ENCODE data around the gene TMEM192.
A peak's percentile ranks its signal among the peaks of the same experiment; 100 is the strongest.
"Not testable (repeated sequence)": the region's sequence is repeated elsewhere in the genome, so short reads cannot be mapped to it uniquely, and the experiment has no call there.

Gene TMEM192

DNA sequence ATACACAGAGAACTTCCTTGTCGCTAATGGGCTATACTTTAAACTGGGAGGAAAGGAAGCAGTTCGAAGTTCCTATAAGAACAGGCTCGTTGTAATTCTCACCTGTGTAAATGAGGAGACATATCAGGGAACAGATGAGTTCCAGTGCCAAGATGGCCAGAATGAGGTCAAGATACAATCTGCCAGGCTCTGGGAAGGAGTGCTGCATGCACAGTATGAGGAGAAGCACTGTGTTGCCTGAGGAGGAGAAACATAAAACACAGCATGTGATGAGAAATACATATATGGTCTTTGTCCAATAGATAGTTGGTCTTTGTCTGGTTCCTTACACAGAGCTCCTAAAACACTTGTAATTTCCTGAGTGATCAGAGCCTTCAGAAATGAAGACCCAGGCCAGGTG lies 24.3 kb downstream of the TMEM192 start:
- no peak for DNase-seq

DNA sequence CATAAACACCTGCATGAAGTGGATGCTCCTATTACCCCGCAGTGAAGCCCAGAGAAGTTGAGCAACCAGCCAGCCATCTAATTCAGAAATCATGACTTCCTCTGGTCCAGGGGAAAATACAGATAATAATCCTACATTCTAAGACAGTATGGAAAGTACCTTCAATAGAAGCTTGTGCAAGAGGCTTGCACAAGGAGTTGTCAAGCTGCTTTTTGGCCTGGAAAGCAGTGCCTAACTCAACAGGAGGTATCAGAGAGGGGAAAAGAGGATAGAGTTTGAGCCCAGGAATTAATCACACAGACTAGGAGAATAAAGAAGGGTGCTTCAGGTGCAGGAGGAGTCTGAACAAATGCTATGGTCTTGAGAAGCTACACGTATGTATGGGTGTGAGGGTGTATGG lies 26.7 kb downstream of the TMEM192 start:
- DNase-seq: no peak

DNA sequence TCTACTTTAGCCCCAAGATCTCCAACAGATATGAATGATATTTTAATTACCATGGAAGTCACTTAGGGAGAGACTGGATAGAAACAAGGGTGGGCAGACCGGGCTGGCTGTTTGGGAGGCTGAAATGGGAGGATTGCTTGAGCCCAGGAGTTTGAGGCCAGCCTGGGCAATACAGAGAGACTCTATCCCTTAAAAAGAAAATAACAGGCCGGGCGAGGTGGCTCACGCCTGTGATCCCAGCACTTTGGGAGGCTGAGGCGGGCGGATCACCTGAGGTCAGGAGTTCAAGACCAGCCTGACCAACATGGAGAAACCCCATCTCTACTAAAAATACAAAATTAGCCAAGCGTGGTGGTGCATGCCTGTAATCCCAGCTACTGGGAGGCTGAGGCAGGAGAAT lies 27.9 kb downstream of the TMEM192 start:
- DNase-seq: not testable (repeated sequence)

DNA sequence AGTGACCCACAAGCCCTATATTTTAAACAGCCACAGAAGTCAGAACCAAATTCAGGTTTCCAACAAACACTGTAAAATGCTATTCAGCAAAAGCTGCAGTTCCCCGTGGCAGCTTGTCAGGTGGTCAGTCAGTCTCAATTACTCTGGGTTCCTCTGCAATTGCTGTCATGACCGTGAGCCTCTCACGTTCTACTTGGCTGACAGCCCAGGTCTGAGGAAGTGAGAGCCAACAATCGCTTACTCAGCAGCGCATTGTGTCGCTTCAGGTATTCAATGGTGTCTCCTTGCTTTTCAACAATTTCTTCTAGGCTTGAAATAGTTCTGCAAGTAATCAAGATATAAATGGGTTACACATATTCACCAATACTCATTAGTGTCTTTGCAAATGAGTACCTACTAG lies 33.2 kb downstream of the TMEM192 start:
- DNase-seq: peak; percentile 35

DNA sequence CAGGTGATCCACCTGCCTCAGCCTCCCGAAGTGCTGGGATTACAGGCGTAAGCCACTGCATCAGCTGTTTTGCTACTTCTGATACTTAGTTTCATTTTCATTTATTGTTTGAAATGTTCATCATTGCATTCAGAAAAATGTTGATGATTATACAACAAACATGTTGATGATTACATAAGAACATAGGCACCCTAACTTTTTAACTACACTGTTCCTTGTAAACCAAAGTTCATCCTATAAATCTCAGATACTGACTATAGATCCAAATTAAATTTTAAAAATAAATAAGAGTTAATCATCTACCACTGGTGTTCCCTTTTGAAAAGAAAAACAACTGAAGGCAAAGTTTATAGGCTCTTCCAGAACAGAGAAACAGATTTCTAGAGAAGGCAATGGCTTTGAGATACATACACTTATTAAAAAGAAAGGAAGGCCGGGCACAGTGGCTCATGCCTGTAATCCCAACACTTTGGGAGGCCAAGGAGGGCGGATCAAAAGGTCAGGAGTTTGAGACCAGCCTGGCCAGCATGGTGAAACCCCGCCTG lies 35.6 kb downstream of the TMEM192 start:
- no peak for DNase-seq

DNA sequence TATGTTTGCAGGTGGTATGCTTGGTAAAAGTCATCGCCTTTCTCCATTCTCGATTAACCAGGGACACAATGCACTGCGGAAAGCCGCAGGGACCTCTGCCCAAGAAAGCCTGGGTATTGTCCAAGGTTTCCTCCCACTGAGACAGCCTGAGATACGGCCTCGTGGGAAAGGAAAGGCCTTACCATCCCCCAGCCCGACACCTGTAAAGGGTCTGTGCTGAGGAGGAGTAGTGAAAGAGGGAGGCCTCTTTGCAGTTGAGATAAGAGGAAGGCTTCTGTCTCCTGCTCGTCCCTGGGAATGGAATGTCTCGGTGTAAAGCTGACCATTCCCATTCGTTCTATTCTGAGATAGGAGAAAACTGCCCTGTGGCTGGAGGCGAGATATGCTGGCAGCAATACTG lies 39.3 kb downstream of the TMEM192 start:
- not testable (repeated sequence) for DNase-seq

DNA sequence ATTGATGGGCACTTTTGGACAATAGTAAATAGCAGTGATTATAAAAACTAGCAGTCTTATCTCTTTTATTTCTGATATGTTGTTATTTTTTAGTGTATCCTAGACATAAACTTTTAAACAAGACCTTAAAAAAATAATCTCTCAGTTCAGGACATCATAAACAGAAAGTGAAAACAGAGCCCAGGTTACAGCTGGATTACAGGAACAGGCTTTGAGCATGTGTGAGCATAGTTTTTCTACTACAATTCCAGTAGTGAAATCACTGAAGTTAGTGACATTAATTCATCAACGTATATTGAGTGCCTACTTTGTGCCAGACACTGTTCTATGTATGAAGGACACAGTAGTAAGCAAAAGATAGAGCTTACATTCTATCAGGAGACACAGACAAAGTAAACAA lies 42.1 kb downstream of the TMEM192 start:
- DNase-seq: no peak

DNA sequence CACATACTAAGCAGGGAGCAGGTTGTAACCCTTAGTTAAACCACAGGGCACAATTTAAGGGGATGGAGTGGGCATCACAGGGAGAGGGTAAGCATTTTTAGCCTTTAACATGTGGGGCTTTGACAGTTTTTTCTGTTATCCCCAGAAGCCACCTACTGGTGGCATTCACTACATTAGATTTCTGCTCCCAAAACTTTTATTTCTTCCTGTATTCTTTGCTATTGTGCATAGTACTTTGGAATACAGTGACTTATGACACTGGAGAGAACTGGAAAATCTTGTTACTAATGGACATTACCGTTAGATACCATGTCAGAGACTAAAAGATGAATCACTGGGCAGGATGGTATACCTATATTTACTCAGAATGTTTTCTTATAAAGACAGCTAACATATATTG lies 51.7 kb downstream of the TMEM192 start:
- no peak for DNase-seq

DNA sequence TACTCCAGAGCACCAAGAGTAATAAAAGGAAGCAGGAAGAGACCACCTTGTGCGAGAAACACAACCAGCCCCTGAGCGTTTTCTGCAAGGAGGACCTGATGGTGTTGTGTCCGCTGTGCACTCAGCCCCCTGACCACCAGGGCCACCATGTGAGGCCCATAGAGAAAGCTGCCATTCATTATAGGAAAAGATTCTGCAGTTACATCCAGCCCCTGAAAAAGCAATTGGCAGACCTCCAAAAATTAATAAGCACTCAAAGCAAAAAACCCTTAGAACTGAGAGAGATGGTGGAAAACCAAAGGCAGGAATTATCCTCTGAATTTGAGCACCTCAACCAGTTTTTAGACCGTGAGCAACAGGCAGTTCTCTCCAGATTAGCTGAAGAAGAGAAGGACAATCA lies 53.3 kb downstream of the TMEM192 start:
- DNase-seq: no peak

DNA sequence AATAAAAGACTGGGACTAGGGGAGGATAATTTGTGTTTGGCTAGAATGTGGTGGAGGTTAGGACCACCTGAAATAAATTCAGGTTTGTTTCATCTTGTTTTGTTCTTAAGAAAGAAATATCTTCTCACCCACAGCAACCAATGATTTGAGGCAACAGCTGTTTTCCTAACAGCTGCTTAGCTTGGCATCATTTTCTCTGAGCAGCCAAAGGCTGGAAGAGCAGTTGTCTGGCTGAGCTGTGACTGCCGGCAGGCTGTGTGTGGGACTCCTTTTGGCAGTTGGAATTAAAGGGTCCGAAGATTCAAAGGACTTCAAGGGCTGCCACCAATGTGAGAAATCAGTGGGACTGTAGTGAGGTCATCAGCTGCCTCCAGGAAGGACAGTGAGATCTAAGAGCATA lies 54.0 kb downstream of the TMEM192 start:
- no peak for DNase-seq

DNA sequence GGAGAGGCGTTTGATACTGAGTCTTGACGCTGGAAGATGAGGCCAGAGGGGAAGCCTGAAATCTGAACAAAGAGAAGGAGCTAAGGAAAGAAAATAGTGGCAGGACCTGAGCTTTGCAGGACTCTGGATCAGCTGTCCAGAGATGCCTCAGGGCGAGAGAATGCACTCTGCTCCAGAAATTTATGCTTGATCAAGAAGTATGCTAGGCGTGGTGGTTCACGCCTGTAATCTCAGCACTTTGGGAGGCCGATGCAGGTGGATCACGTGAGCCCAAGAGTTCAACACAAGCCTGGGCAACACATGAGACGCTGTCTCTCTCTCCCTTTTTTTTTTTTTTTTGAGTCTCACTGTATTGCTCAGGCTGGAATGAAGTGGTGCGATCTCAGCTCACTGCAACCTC lies 57.1 kb downstream of the TMEM192 start:
- DNase-seq: no peak

DNA sequence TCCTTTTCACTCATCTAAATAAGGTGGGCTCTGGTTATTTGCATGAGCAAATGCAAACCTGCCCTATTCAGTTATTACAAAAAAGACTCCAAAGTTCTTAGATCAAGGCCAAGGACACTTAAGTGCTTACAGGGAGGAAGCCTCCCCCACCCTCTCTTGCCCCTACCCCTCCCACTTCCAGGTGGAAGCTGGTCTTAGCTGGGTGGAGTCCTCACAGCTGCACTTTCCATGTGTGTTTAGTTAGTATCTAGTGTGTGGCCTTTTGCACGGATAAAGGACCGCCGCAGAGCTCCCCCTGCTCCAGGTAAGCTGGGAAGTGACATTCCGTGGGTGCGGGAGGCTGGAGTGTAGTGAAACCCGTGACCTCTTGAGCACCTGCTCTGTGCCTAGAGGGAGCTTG lies 59.0 kb downstream of the TMEM192 start, which contains the start of gene TRIM75:
Gene TRIM75, plus strand, starts transcription at position 222 of the 400 bp plus-strand sequence. CDS start 5,282 bp downstream, outside the sequence.
- no peak for DNase-seq

DNA sequence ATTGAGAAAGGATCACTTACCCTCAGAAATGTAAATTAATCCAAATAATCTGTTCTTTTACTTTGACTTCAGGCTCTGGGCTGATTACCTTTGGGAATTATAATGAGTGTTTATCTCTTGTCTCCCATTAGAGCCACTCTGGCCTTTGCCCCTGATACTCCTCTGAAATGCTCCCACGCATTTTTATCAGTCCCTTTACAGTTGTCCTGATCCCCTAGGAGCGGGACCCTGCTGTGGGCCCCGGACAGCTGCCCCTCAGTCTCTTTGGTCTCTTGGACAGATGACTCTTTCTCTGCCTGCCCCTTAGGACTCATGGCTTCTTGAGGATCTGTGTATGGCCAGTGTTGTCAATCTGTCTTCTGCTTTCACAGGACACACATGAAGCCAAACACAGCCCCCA lies 60.0 kb downstream of the TMEM192 start:
- DNase-seq: no peak

DNA sequence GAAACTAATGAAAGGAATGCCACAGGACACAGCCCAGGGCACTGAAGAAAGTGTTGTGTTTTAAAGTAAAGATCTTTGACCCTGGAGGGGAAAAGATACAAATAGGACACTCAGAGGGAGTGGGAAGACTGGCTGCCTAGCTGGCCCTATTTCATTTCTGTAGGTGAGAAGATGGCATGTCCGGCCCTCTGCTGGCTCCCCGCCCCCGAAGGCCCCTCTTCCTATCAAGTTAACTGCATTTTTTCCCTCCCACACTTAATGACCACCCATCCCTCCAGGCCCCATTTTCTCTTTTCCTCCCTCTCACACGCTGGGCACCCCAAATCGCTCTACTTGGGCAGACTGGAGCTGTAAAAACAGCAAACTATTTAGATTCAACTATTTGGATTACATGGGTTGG lies 64.5 kb downstream of the TMEM192 start:
- DNase-seq: no peak

DNA sequence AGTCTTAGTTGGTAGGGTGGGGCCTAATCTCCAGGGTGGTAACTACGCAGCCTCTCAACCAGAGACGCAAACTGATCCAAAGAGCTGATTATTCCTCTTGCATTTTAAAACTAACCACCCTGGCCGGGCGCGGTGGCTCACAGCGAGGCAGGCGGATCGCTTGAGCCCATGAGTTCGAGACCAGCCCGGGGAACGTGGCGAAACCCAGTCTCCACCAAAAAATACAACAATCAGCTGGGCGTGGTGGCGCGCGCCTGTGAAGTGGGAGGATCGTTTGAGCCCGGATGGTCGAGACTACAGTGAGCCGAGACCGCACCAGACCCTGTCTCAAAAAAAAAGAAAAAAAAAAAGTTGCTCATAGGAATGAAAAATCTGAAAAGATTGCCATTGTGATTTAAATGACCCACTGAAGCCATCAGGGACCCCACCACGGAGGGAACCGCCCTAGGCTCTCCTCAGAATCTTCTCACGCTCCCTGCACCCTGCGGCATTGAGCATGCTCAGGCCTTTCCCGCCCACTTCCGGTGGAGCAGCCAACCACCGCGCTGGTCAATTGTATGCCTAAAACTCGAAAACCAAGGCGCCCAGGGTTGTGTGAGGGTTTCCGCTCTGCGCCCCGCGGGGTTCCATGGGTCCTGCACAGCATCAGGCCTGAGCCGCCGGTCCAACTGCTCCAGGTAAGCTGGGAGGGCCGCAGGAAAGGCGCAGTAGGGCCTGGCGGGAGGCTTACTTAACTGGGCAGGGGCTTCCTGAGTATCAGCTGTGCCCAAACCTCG lies 81.0 kb downstream of the TMEM192 start, which contains the start of gene TRIM60:
Gene TRIM60, plus strand, starts transcription at position 564 of the 776 bp plus-strand sequence. CDS start 8,074 bp downstream, outside the sequence.
- no peak for DNase-seq

DNA sequence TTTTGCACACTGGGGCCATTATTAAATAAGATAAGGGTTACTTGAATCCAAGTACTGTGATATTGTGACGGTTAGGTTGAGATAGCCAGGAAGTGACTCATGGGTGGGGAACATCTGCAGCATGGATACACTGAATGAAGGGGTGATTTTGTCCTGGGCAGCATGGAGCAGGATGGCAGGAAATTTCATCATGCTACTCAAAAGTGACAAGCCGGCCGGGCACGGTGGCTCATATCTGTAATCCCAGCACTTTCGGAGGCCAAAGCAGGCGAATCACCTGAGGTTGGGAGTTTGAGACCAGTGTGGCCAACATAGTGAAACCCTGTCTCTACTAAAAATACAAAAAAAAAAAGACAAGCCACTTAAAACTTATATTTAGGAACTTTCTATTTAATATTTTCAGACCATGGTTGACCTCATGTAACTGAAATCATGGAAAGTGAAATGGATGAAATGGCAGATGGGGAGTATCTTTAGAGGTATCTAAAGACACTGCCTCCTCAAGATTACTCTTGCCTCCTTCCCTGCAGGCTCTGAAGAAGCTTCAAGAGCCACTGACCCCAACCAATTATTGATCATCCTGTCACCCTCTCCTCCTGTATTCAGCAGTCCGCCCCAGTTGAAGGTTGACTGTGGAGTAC lies 84.8 kb downstream of the TMEM192 start:
- DNase-seq: no peak

DNA sequence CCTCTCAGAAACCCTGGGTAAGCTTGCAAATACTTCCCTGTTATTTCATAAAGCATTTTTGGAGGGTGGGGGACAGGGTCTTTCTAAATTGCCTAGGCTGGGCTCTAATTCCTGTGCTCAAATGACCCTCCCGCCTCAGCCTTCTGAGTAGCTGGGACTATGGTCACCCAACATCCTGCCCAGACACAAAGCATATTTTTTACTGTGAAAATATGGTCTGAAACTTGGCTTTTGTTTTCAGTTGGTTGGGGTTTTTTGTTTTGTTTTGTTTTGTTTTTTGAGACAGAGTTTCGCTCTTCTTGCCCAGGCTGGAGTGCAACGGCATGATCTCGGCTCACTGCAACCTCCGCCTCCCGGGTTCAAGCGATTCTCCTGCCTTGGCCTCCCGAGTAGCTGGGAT lies 86.9 kb downstream of the TMEM192 start:
- not testable (repeated sequence) for DNase-seq

Measured in NCI-H774 (cell line).